Neuronal stem cell (in vitro differentiated cells): ENCODE measurements around the gene C1QTNF9.
A peak's percentile ranks its signal among the peaks of the same experiment; 100 is the strongest.

ENCODE experiments used
- DNase-seq: peaks from one replicate; pipeline ENCODE4 v3.0.0-alpha.2; 2013; ENCODE audit warnings: low spot score
- H2AFZ ChIP-seq: one replicate; pipeline ENCODE4 v1.6.1; 2013; ENCODE audit warnings: mild to moderate bottlenecking, low read length, inconsistent platforms
- H2AK5ac ChIP-seq: 2 replicates; pipeline ENCODE4 v1.6.1; 2013; ENCODE audit warnings: low read depth, mild to moderate bottlenecking, inconsistent platforms, low read length, moderate library complexity, mixed read lengths
- H2BK120ac ChIP-seq: 2 replicates; pipeline ENCODE4 v1.6.1; 2013; ENCODE audit warnings: low read depth, mild to moderate bottlenecking, inconsistent platforms, low read length, moderate library complexity, mixed read lengths
- H2BK12ac ChIP-seq: one replicate; pipeline ENCODE4 v1.6.1; 2013; ENCODE audit warnings: low read length, inconsistent platforms
- H2BK15ac ChIP-seq: 2 replicates; pipeline ENCODE4 v1.6.1; 2013; ENCODE audit warnings: mild to moderate bottlenecking, low read length, inconsistent platforms, mixed read lengths
- H2BK5ac ChIP-seq: one replicate; pipeline ENCODE4 v1.6.1; 2013; ENCODE audit warnings: inconsistent platforms, mild to moderate bottlenecking, low read length, moderate library complexity
- H3K14ac ChIP-seq: one replicate; pipeline ENCODE4 v1.6.1; 2013; ENCODE audit warnings: low read length, inconsistent platforms
- H3K18ac ChIP-seq: 2 replicates; pipeline ENCODE4 v1.6.1; 2013; ENCODE audit warnings: low read length, inconsistent platforms
- H3K23ac ChIP-seq: 2 replicates; pipeline ENCODE4 v1.6.1; 2013; ENCODE audit warnings: low read depth, mild to moderate bottlenecking, mixed read lengths, low read length, inconsistent platforms; ENCODE audit not compliant: poor library complexity
- H3K27ac ChIP-seq: replicated peaks from 3 replicates; pipeline ENCODE4 v1.5.1; 2013; ENCODE audit warnings: low read length, inconsistent platforms
- H3K27me3 ChIP-seq, 3 experiments: 2 replicates each; pipeline ENCODE4 v1.6.1; 2013; ENCODE audit warnings: low read length in 3 of 3, mild to moderate bottlenecking in 2 of 3, inconsistent platforms in 1 of 3, low read depth in 1 of 3, mixed read lengths in 1 of 3, moderate library complexity in 1 of 3; ENCODE audit not compliant: control insufficient read depth in 3 of 3, insufficient read depth in 3 of 3
- H3K36me3 ChIP-seq, 2 donors: replicated peaks in 1 of 2; 2 replicates each; pipeline ENCODE4 v1.6.1; 2013; ENCODE audit warnings: low read length in 2 of 2; ENCODE audit not compliant: control insufficient read depth in 2 of 2, insufficient read depth in 2 of 2
- H3K4ac ChIP-seq: 2 replicates; pipeline ENCODE4 v1.6.1; 2013; ENCODE audit warnings: inconsistent platforms, mild to moderate bottlenecking, low read length, moderate library complexity
- H3K4me1 ChIP-seq, 2 donors: 1 replicate in 1 of 2; 2 replicates in 1 of 2; pipeline ENCODE4 v1.6.1; 2013; ENCODE audit warnings: low read length in 2 of 2, low read depth in 1 of 2; ENCODE audit not compliant: control insufficient read depth in 2 of 2, insufficient read depth in 1 of 2
- H3K4me2 ChIP-seq: one replicate; pipeline ENCODE4 v1.6.1; 2013; ENCODE audit warnings: mild to moderate bottlenecking, low read length, inconsistent platforms; ENCODE audit not compliant: insufficient read depth, poor library complexity, severe bottlenecking
- H3K4me3 ChIP-seq, 2 donors: 2 replicates each; pipeline ENCODE4 v1.5.1; 2013; ENCODE audit warnings: low read length in 2 of 2, mild to moderate bottlenecking in 2 of 2, inconsistent platforms in 1 of 2, moderate library complexity in 1 of 2
- H3K79me1 ChIP-seq: one replicate; pipeline ENCODE4 v1.6.1; 2013; ENCODE audit warnings: low read depth, mild to moderate bottlenecking, inconsistent platforms, low read length, moderate library complexity
- H3K9ac ChIP-seq: one replicate; pipeline ENCODE4 v1.6.1; 2013; ENCODE audit warnings: mild to moderate bottlenecking, low read depth, low read length, inconsistent platforms; ENCODE audit not compliant: poor library complexity
- H3K9me3 ChIP-seq, 2 donors: replicated peaks in 1 of 2; 2 replicates each; pipeline versions ENCODE3 to v1.6.1; 2013; ENCODE audit warnings: low read length in 2 of 2, mild to moderate bottlenecking in 2 of 2, inconsistent platforms in 1 of 2, low read depth in 1 of 2, mixed read lengths in 1 of 2, moderate library complexity in 1 of 2; ENCODE audit not compliant: control insufficient read depth in 2 of 2, insufficient read depth in 1 of 2
- H4K8ac ChIP-seq: one replicate; pipeline ENCODE4 v1.6.1; 2013; ENCODE audit warnings: low read depth, mild to moderate bottlenecking, inconsistent platforms, low read length, moderate library complexity
- H4K91ac ChIP-seq: one replicate; pipeline ENCODE4 v1.6.1; 2013; ENCODE audit warnings: low read length, low read depth, mild to moderate bottlenecking, inconsistent platforms; ENCODE audit not compliant: poor library complexity
- WGBS, 2 donors: extraction: QIAGEN DNeasy Blood & Tissue Kit; methylation state at CpG; one replicate each; pipeline ENCODE4 v1.1.7; 2013; ENCODE audit warnings: missing lambda C conversion rate in 2 of 2, mixed read lengths in 1 of 2; ENCODE audit not compliant: insufficient read length in 2 of 2, insufficient replicate concordance in 1 of 2; ENCODE audit errors: extremely low coverage in 2 of 2; 5-methylcytosine and 5-hydroxymethylcytosine counted together

C1QTNF9 gene

GRCh38 chr13:24276861-24277260, 32.5 kb upstream of the C1QTNF9 start:
- H3K9ac ChIP-seq = no peak overlapping the region
- H3K23ac ChIP-seq = no peak overlapping the region
- H4K8ac ChIP-seq = no peak overlapping the region
- no peak overlapping the region for H3K27ac ChIP-seq
- peaks cover 10 to 14% of the 10 kb centered on the region in 2 donors for H3K4me1 ChIP-seq
- H3K18ac ChIP-seq = no peak overlapping the region
- peaks cover 4% of the 10 kb centered on the region for H3K79me1 ChIP-seq
- H3K14ac ChIP-seq = no peak overlapping the region
- H2BK120ac ChIP-seq = no peak overlapping the region
- H2BK12ac ChIP-seq = no peak overlapping the region
- no peaks in the 10 kb centered on the region for H3K27me3 ChIP-seq
- H2BK15ac ChIP-seq = no peak overlapping the region
- no peaks in the 10 kb centered on the region for H3K9me3 ChIP-seq
- no peak overlapping the region for H3K4me2 ChIP-seq
- no peak for DNase-seq
- H3K4me3 ChIP-seq = no peak overlapping the region
- no peak overlapping the region for H2AFZ ChIP-seq
- WGBS, 2 donors = no CpG with 5 or more reads among the region's 13 CpGs
- H2AK5ac ChIP-seq = no peak overlapping the region
- peaks cover 0 to 26% of the 10 kb centered on the region in 2 donors for H3K36me3 ChIP-seq
- no peak overlapping the region for H3K4ac ChIP-seq
- no peak overlapping the region for H2BK5ac ChIP-seq
- H4K91ac ChIP-seq = no peak overlapping the region

GRCh38 chr13:24277761-24278160, 31.6 kb upstream of the C1QTNF9 start:
- H4K8ac ChIP-seq = no peak overlapping the region
- no peak overlapping the region for H3K4me3 ChIP-seq
- H3K79me1 ChIP-seq = peaks cover 2% of the 10 kb centered on the region
- WGBS, 2 donors = no CpG with 5 or more reads among the region's 6 CpGs
- H3K4me1 ChIP-seq = peaks cover under 1 to 7% of the 10 kb centered on the region in 2 donors
- H4K91ac ChIP-seq = no peak overlapping the region
- no peak overlapping the region for H2AK5ac ChIP-seq
- H3K18ac ChIP-seq = no peak overlapping the region
- H3K36me3 ChIP-seq = peaks cover 0 to 33% of the 10 kb centered on the region in 2 donors
- H3K9ac ChIP-seq = no peak overlapping the region
- H2BK5ac ChIP-seq = no peak overlapping the region
- H3K4me2 ChIP-seq = no peak overlapping the region
- DNase-seq = no peak
- H2BK120ac ChIP-seq = no peak overlapping the region
- no peak overlapping the region for H2BK15ac ChIP-seq
- H2AFZ ChIP-seq = no peak overlapping the region
- no peaks in the 10 kb centered on the region for H3K27me3 ChIP-seq
- no peaks in the 10 kb centered on the region for H3K9me3 ChIP-seq
- H3K23ac ChIP-seq = no peak overlapping the region
- H3K14ac ChIP-seq = no peak overlapping the region
- no peak overlapping the region for H3K4ac ChIP-seq
- no peak overlapping the region for H2BK12ac ChIP-seq
- H3K27ac ChIP-seq = no peak overlapping the region

GRCh38 chr13:24279327-24280110, 29.9 kb upstream of the C1QTNF9 start:
- H3K27me3 ChIP-seq = no peaks in the 10 kb centered on the region
- H4K8ac ChIP-seq = no peak overlapping the region
- no peak overlapping the region for H3K4ac ChIP-seq
- H3K23ac ChIP-seq = peak overlapping the region; percentile 5
- H3K79me1 ChIP-seq = no peaks in the 10 kb centered on the region
- H4K91ac ChIP-seq = no peak overlapping the region
- no peaks in the 10 kb centered on the region for H3K9me3 ChIP-seq
- H2BK12ac ChIP-seq = no peak overlapping the region
- H3K36me3 ChIP-seq = peaks cover 0 to 46% of the 10 kb centered on the region in 2 donors
- DNase-seq = no peak
- peaks cover 0 to 6% of the 10 kb centered on the region in 2 donors for H3K4me1 ChIP-seq
- H2BK120ac ChIP-seq = no peak overlapping the region
- H2BK15ac ChIP-seq = no peak overlapping the region
- H3K27ac ChIP-seq = no peak overlapping the region
- H3K4me3 ChIP-seq = no peak overlapping the region
- H3K18ac ChIP-seq = peak overlapping the region; percentile 27
- no peak overlapping the region for H2AFZ ChIP-seq
- H3K4me2 ChIP-seq = no peak overlapping the region
- H3K14ac ChIP-seq = no peak overlapping the region
- H2BK5ac ChIP-seq = no peak overlapping the region
- no peak overlapping the region for H3K9ac ChIP-seq
- WGBS, 2 donors = no CpG with 5 or more reads among the region's 8 CpGs
- no peak overlapping the region for H2AK5ac ChIP-seq

- WGBS, 2 donors = no CpG with 5 or more reads among the region's 7 CpGs
- no peaks in the 10 kb centered on the region for H3K27me3 ChIP-seq
- no peak for DNase-seq
Observed at GRCh38 chr13:24280720-24281119, 28.7 kb upstream of the C1QTNF9 start.

More at GRCh38 chr13:24280720-24281119, 28.7 kb upstream of the C1QTNF9 start:
- H3K18ac ChIP-seq = no peak overlapping the region
- no peak overlapping the region for H4K91ac ChIP-seq
- H4K8ac ChIP-seq = no peak overlapping the region
- no peak overlapping the region for H3K9ac ChIP-seq
- H2BK15ac ChIP-seq = no peak overlapping the region
- no peak overlapping the region for H2BK12ac ChIP-seq
- peak overlapping the region; percentile 25 for H3K14ac ChIP-seq
- no peak overlapping the region for H2BK120ac ChIP-seq
- peaks cover 0 to 58% of the 10 kb centered on the region in 2 donors for H3K36me3 ChIP-seq
- H2AK5ac ChIP-seq = no peak overlapping the region
- peaks cover 0 to 4% of the 10 kb centered on the region in 2 donors for H3K4me1 ChIP-seq
- no peaks in the 10 kb centered on the region for H3K79me1 ChIP-seq
- no peak overlapping the region for H3K4me2 ChIP-seq
- H3K9me3 ChIP-seq = no peaks in the 10 kb centered on the region
- H3K23ac ChIP-seq = no peak overlapping the region
- no peak overlapping the region for H2BK5ac ChIP-seq
- H3K27ac ChIP-seq = no peak overlapping the region
- H3K4me3 ChIP-seq = no peak overlapping the region
- H3K4ac ChIP-seq = no peak overlapping the region
- no peak overlapping the region for H2AFZ ChIP-seq
